HG02973 (cell line): Measurements from ENCODE around the gene PTPA.

ENCODE experiments used
- ATAC-seq: cut with Tn5 transposase; IDR thresholded peaks from one replicate; pipeline ENCODE4 v1.9.1; 2021; ENCODE audit warnings: moderate library complexity; ENCODE audit not compliant: unreplicated experiment

The PTPA gene

DNA sequence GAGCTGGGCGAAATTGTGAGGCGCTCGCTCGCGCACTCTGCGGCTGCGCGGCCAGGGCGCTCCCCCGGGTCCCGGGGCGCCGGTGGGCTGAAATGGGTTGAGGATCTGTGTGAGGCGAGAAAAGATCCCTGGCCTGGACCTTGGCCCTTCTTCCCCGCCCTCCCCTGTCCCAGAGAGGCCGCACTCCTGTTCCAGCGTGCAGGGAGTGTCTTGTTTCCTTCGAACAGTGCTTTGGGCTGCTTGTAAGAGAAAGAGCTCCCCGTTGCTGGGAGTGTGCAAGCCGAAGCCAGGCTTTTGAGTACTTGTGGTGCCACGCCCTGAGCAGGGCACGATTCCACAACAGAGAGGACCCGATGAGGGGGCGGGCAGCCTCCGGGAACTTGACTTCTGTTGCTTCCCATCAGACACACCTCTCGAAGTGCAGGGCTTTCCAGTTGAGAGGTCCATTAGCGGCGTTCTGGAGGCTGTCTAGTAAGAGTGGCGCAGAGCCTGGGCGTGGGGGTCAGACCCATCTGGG lies 29.8 kb upstream of the PTPA start:
- ATAC-seq = no peak

GRCh38 chr9:129084087-129084486 lies 27.1 kb upstream of the PTPA start:
- ATAC-seq = no peak

GRCh38 chr9:129089246-129089645 lies 22.0 kb upstream of the PTPA start:
- no peak for ATAC-seq

DNA sequence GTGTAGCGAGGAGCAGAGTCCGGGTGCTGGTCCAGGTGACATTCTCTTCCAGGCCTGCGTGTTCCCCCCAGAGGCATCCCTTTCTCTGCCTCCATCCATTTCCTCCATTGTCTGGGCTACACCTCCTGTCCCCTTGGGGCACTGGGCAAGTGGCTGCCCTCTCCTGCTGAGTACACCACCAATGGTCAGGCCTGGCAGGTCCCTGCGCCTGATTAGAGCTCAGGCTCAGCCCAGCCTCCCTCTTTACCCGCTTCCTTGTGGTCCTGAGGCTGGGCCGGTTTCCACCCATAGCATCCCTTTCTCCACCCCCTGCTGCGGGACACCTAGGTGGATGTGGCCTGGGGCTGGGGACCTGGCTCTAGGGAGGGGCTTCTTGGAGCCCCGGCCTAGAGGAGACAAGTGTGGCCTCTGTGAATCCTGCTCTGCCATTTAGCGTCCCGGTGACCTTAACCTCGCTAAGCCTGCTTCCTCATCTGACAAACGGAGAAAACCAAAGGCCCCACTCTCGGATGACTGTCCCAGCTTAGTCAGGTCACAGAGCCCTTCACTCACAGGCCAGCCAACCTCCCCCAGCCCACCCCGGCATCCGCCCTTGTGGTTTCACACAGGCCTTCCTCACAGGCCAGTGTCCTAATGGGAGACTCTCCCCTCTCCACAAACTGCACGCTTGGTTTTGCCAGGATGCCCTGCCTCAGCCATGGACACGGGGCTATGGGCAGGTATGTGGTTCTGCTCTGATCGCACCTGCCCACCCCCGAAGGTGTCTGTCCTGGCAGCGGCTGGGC lies 17.4 kb upstream of the PTPA start:
- ATAC-seq = no peak

DNA sequence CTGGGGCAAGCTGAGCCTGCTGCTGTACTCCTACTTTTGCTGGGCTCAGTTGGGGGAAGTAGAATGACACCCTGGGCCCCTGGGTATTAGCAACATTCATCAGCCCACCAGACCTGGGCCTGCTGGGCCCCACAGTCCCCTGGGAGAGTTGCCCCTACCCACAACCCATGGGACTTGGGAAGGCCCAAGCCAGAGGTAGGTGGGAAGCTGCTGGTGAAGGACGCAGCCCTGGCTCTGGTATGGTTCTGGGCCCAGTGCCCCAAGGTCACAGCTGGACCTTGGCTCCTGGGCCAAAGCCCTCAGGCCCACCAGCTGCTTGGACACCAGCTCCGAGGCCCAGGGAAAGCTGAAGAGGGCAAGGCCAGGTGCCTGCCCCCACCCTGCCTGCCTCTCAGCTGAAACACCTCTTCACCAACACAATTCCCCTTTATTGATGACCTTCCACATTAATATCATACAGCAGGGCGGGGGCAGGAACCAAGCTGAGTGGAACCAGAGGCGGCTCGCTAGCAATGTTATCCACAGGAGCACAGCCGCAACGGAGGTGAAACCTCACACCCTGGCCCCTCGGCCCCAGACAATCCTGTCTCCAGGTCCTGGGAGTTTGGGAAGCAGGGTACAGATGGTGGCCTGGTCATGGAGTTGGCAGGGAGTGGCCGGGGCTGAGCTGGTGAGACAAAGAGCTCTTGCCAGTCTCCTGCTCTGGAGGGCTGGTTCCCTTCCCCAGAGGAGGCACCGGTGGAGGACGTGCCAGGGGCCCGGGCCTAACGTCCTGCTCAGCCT lies 16.6 kb upstream of the PTPA start:
- ATAC-seq = no peak

GRCh38 chr9:129095170-129095667 lies 16.0 kb upstream of the PTPA start:
- no peak for ATAC-seq

DNA sequence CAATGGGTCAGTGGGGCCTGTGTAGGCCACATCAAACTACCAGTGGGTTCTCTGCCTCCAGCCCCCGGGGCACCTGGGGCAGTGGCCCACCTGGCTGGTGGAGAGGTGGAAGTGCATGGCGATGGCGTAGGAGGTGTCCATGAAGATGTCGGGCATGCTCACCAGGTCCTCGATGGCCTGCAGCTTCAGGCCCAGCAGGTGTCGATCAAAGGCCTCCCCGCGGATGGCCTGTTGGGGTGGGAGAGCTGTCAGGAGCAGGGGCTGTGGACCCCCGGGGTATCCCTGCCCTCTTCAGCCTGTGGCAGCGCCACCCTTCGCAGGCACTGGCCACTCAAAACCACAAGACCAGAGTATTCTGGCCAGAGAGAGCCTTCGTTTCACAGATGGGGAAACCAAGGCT lies 15.3 kb upstream of the PTPA start:
- no peak for ATAC-seq

DNA sequence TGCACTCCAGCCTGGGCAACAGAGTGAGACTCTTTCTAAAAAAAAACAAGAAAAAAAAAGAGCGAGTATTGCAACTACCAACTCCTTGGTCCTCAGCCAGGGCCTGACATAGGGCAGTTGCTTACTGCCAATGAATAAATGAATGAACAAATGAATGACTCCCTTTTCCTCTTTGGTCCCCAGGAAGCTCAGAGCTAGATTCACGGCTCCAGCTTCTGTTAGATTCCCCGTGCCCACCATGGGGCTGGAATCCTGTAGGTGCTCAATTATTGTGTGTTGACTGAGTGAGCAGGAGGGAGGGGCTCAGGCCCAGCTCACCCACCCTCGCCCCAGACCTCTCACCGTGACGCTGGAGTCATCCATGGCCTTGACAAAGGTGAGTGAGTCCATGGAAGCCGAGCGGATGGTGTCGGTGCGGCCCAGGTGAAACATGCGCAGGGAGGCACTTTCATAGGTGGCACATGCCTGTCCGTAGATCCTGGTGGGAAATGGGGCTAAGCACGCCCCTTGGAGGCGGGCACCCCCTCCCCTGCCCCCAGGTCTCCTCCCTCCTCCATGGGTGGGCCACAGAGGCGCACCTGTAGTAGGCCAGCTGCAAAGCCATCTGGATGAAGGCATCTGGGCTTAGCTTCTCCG lies 13.4 kb upstream of the PTPA start:
- ATAC-seq = no peak

DNA sequence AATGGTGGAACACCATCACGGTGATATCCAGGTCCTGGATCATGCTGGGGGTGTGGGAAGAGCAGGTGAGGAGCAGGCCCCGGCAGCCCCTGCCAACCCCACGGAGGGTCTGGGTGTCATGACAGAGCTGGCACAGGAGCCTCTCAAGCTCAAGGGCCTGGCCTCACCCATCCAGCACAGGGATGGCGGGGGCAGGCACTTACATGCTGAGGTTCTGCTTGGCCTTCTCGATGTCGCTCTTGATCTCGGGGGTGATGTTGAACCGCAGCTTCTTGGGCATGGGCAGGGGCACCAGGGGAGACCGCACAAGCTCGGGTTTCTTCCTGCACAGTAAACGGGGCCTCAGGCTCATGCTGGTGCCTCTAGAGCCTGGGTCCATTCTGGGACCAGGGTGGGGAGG lies 12.9 kb upstream of the PTPA start:
- ATAC-seq = no peak

DNA sequence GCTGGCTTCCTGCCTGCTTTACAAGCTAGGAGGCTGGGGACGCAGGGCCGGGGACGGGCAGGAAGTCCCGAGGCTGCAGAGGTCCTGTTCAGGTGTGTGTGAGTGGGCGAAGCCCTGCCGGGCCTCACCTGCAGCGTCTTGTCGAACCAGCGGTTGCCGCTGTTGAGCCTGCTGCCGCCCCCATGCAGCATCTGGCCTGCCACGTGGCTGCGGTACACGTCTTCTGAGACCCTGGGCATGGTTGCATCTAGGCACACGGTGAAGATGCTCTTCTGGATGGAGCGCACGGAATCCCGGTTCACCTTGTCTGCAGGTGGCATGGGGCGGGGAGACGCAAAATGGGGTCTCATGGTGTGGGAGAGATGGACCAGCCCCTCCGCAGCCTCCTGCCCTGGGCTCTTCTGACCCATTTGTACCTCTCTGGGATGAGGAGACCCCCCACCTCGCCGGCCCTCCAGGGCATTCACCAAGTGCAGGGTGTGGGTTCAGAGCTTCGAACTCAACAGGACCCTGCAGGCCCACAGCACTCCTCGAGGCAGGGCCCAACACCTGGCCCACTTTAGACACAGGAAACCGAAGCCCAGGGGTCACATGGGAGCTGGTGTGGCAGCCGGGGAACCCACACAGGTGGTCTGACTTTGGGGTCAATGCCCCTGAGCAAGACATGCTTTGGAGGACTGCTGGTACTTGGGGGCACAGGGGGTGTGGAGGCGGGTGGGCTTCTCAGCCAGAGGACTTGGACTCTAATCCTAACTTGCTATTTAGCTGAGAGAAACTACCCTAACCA lies 10.6 kb upstream of the PTPA start:
- no peak for ATAC-seq

DNA sequence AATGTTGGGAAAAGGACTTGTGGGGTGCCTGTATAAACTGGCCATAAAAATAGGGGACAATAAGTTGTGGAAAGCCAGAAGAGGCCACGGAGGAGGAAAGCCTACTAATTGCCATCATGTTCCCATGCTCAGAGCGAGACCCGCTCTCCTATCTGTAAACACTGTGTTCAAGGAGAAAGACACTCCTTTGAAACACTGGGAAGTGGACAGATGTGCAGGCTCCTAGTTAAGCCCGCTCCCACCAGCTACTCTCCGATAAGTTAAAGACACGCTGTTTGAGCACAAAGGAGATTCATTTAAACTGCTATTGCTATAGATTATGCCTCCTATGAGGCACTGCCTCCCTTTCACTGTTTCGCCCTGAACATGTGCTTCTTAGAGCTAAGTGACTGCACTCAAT lies 9.9 kb upstream of the PTPA start:
- no peak for ATAC-seq

- ATAC-seq = no peak
Measured at GRCh38 chr9:129102095-129102525, 9.1 kb upstream of the PTPA start.

DNA sequence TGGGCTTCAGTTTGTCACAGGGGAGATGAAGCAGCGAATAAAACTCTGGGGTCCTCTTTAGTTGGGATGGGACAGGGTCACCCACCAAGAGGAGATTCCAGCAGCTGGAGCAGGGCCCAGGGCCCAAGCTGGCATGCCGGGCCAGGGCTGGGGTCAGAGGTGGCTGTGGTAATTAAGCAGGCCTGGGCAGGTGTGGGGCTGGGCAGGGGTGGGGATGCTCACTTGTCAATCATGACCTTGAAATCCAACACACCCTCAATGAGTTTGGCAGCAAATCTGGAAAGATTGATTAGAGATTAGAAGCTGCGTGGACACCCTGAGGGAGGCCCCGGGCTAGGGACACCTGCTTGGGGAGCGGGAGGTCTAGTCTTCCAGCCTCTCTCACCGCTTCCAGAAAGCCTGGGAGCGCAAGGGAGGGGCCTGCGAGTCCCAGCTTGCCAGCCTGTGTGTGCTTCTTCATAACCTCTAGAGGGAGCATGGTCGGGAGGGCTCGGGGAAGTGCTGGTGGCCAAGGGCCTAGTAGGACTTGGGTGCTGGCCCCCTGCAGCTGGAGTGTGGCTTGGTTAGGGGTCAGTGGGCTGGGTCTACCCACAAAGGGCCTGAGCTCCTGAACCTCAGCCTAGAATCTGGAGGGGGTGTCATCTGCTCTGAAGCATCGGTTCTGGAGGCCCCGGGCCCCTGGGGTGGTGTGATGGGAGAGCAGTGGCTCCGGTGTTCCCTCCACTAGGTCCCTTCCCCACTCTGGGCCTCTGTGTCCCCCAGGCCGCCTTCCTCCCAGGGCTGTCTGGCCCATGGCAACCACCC lies 8.2 kb upstream of the PTPA start:
- no peak for ATAC-seq

GRCh38 chr9:129103595-129103965 lies 7.6 kb upstream of the PTPA start:
- no peak for ATAC-seq

GRCh38 chr9:129104051-129104450 lies 7.2 kb upstream of the PTPA start:
- ATAC-seq = no peak

GRCh38 chr9:129105857-129106694 lies 5.1 kb upstream of the PTPA start:
- no peak for ATAC-seq

DNA sequence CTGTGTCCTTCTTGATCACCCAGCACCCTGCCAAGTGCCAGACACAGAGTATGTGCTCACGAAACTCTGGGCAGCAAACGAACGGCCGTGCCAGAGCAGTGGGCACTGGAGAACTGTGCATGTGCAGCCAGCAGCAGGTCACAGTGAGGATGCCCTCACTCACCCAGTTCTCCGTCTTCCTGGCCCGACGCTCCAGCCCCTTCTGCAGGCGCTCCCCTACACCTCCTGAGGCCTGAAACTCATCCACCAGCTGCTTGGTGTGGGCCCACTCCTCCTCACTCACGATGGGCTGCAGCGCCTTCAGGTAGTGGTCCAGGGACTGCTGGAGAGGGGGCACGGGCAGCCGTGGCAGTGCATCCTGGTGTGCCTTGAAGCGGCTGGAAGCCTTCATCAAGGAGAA lies 3.6 kb upstream of the PTPA start:
- no peak for ATAC-seq

DNA sequence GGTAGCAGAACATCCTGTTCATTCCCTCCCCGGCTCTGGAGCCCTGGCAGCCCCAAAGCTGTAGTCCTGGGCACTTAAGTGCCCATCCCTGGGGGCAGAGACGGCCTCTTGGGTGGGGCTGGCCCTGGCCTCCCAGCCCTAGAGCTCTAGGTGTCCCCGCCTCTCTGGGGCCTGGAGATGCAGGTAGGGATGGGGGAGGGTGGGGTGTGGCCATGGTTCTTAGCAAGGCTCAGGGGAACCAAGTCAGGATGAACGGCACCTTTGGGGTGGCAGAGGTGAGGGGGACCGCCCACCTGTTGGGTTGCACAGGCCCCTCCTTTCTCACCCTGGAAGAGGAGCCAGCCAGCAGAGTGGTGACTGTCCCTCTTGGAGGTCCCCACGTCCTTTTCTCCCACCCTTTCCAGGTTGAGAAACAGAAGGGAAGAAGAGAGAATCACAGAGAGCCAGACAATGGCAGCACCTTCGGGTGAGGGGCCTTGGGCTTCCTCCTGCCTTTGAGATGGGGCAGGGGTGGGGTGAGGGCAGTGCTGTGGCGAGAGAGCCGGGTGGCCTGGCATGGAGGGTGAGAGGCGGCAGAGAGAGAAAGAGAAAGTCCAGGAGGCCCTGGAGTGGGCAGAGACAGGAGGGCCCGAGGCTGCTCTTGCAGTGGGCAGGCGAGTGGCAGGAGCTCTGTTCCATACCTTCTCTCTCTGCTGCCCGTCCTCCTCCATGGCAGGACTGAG lies 3.0 kb upstream of the PTPA start:
- ATAC-seq = no peak
